Muscle layer of duodenum (tissue), 2 donors: ENCODE results near the gene ROBO1.
"Not testable (repeated sequence)": the region's sequence is repeated elsewhere in the genome, so short reads cannot be mapped to it uniquely, and the experiment has no call there.

ENCODE experiments used
- H3K27ac ChIP-seq: one replicate; pipeline ENCODE4 v1.7.0; 2013; ENCODE audit warnings: mild to moderate bottlenecking, low read length
- H3K27me3 ChIP-seq: one replicate; pipeline ENCODE4 v1.7.0; 2013; ENCODE audit warnings: low read depth, mild to moderate bottlenecking, control low read depth, low read length
- H3K36me3 ChIP-seq, 2 donors: one replicate each; pipeline ENCODE4 v1.7.0; 2013; ENCODE audit warnings: low read length in 2 of 2, control low read depth in 1 of 2, mild to moderate bottlenecking in 1 of 2; ENCODE audit not compliant: insufficient read depth in 2 of 2, control insufficient read depth in 1 of 2
- H3K4me1 ChIP-seq, 2 donors: one replicate each; pipeline ENCODE4 v1.7.0; 2013; ENCODE audit warnings: low read length in 2 of 2, mild to moderate bottlenecking in 2 of 2, control low read depth in 1 of 2, moderate library complexity in 1 of 2; ENCODE audit not compliant: insufficient read depth in 2 of 2, control insufficient read depth in 1 of 2
- H3K4me3 ChIP-seq, 2 donors: one replicate each; pipeline ENCODE4 v1.7.0; 2013; ENCODE audit warnings: low read length in 2 of 2, low read depth in 1 of 2, mild to moderate bottlenecking in 1 of 2
- H3K9me3 ChIP-seq, 2 donors: one replicate each; pipeline ENCODE4 v1.7.0; 2013; ENCODE audit warnings: low read length in 2 of 2, control low read depth in 1 of 2, mild to moderate bottlenecking in 1 of 2; ENCODE audit not compliant: control insufficient read depth in 1 of 2
- donor health status: healthy.

The ROBO1 gene

DNA sequence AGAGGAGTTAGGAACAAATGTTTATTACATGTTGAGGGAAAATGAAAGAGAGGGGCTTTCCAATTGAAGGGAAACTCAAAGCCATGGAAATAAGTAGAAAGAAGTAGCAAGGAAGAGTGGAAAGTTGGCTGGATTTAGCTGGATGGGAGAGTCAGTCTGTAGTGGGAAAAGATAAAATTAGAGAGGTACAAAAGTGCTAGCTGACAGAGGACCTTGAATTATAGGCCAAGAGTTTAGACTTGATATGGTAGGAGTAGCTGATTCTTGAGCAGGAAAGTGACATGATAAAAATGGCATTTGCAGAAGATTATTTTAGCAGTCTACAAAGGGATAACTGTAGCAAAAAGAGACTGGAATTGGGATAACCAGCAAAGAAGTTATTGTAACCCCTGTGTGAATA is 425.8 kb downstream of the ROBO1 start:
- H3K4me1 ChIP-seq: no peaks in the 10 kb centered on the region
- no peaks in the 10 kb centered on the region for H3K36me3 ChIP-seq
- H3K27me3 ChIP-seq: no peaks in the 10 kb centered on the region
- H3K27ac ChIP-seq: no peak overlapping the region
- no peaks in the 10 kb centered on the region for H3K9me3 ChIP-seq
- H3K4me3 ChIP-seq: no peak overlapping the region

DNA sequence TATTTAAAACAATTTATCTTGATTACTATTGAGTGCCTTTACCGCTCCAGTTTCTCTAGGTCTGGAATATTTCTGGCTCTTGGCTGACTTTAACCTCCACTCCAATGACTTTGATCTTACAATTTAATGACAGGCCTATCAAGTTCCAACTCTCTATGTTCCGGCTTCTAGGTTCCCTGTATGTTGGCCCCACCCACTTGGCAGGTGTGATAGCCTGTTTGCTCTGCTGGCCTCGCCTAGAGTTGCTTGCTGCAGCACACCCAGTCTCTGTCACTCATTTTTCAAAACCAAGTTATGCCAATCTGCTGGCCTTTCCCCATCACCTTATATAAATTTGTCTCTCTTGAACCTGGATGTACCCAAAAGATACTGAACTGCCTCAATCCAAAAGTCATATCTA is 428.0 kb downstream of the ROBO1 start:
- Histone ChIP-seq H3K36me3 (no peaks in the 10 kb centered on the region), H3K4me3 (no peak overlapping the region), H3K27me3 (no peaks in the 10 kb centered on the region), H3K27ac (no peak overlapping the region), H3K9me3 (peaks cover 0 to 2% of the 10 kb centered on the region in 2 donors), H3K4me1 (no peaks in the 10 kb centered on the region)

GRCh38 chr3:79337798-79338197 is 430.0 kb downstream of the ROBO1 start:
- H3K9me3 ChIP-seq: peaks cover 0 to 2% of the 10 kb centered on the region in 2 donors
- H3K4me1 ChIP-seq: no peaks in the 10 kb centered on the region
- no peaks in the 10 kb centered on the region for H3K36me3 ChIP-seq
- H3K27me3 ChIP-seq: no peaks in the 10 kb centered on the region
- no peak overlapping the region for H3K4me3 ChIP-seq
- H3K27ac ChIP-seq: no peak overlapping the region

DNA sequence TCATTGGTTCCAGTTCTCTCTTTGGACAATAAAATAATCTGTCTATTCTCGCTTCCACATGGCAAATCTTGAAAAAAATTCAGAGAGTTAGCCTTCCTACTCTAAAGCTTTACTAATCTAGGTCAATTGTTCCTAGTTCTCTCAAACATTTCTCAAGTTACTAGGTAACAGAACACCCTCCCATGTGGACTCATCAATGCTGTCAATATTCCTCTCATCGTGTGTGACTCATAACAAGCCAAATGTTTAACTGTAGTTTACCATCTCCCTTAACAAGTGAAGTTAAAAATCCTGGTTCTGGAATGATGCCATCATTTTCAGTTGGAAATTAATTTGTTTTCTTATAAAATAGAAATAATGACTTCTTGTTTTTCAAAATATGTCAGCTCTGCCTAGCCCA is 438.6 kb downstream of the ROBO1 start:
- H3K4me1 ChIP-seq: peaks cover 0 to 4% of the 10 kb centered on the region in 2 donors
- H3K36me3 ChIP-seq: no peaks in the 10 kb centered on the region
- H3K9me3 ChIP-seq: no peaks in the 10 kb centered on the region
- H3K27me3 ChIP-seq: no peaks in the 10 kb centered on the region
- no peak overlapping the region for H3K27ac ChIP-seq
- no peak overlapping the region for H3K4me3 ChIP-seq

DNA sequence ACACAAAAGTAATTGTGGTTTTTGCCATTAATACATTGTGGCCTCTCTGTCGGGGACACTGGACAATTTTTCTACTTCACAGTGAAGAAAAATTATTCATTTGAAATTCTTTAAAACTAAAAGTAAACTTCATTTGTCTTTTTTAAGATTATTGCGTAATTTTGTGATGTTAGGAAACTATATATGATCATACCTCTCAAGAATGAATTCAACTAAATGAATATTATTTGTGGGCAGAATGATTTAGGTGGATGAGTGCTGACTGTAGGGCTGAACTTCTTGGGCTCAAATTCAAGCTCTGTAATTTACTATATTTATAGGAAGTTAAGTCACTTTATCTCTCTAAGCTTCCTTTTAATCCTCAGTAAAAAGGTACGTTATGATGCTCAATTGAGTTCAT is 441.2 kb downstream of the ROBO1 start:
- Histone ChIP-seq H3K4me3 (no peak overlapping the region), H3K4me1 (peaks cover 0 to 4% of the 10 kb centered on the region in 2 donors), H3K36me3 (no peaks in the 10 kb centered on the region), H3K9me3 (no peaks in the 10 kb centered on the region), H3K27me3 (no peaks in the 10 kb centered on the region), H3K27ac (no peak overlapping the region)

DNA sequence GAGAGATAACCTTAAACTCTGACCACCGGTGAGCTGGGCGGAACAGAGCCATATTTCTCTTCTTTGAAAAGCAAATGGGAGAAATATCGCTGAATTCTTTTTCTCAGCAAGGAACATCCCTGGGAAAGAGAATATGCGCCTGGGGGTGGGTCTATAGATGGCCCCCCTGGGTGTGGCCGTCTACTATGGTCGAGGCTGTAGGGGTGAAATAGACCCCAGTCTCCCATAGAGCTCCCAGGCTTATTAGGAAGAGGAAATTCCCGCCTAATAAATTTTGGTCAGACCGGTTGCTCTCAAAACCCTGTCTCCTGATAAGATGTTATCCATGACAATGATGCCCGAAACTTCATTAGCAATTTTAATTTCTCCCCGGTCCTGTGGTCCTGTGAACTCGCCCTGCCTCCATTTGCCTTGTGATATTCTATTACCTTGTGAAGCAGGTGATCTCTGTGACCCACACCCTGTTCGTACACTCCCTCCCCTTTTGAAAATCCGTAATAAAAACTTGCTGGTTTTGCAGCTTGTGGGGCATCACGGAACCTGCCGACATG is 441.9 kb downstream of the ROBO1 start:
- H3K9me3 ChIP-seq, H3K27ac ChIP-seq: not testable (repeated sequence)

GRCh38 chr3:79317551-79318518 is 450.0 kb downstream of the ROBO1 start:
- Histone ChIP-seq H3K27me3 (no peaks in the 10 kb centered on the region), H3K4me3 (no peak overlapping the region), H3K27ac (no peak overlapping the region), H3K4me1 (no peaks in the 10 kb centered on the region), H3K9me3 (no peaks in the 10 kb centered on the region), H3K36me3 (no peaks in the 10 kb centered on the region)

More for the DNA sequence above, 441.9 kb downstream of the ROBO1 start:
- not testable (repeated sequence) for H3K27me3 ChIP-seq, H3K4me3 ChIP-seq, H3K4me1 ChIP-seq, H3K36me3 ChIP-seq

- H3K36me3 ChIP-seq: no peaks in the 10 kb centered on the region
- H3K4me1 ChIP-seq: no peaks in the 10 kb centered on the region
- no peak overlapping the region for H3K4me3 ChIP-seq
- no peaks in the 10 kb centered on the region for H3K27me3 ChIP-seq
- no peak overlapping the region for H3K27ac ChIP-seq
- H3K9me3 ChIP-seq: no peaks in the 10 kb centered on the region
Observed at GRCh38 chr3:79314962-79315361, 452.8 kb downstream of the ROBO1 start.

GRCh38 chr3:79314544-79314943 is 453.3 kb downstream of the ROBO1 start:
- H3K9me3 ChIP-seq: no peaks in the 10 kb centered on the region
- no peaks in the 10 kb centered on the region for H3K4me1 ChIP-seq
- H3K36me3 ChIP-seq: no peaks in the 10 kb centered on the region
- H3K27me3 ChIP-seq: no peaks in the 10 kb centered on the region
- H3K27ac ChIP-seq: no peak overlapping the region
- no peak overlapping the region for H3K4me3 ChIP-seq

- H3K4me3 ChIP-seq: no peak overlapping the region
- H3K4me1 ChIP-seq: no peaks in the 10 kb centered on the region
- no peaks in the 10 kb centered on the region for H3K9me3 ChIP-seq
- H3K27me3 ChIP-seq: no peaks in the 10 kb centered on the region
- H3K27ac ChIP-seq: no peak overlapping the region
- H3K36me3 ChIP-seq: no peaks in the 10 kb centered on the region
Observed at GRCh38 chr3:79310016-79310415, 457.8 kb downstream of the ROBO1 start.

- Histone ChIP-seq H3K4me1 (no peaks in the 10 kb centered on the region), H3K36me3 (no peaks in the 10 kb centered on the region), H3K27ac (no peak overlapping the region), H3K27me3 (no peaks in the 10 kb centered on the region), H3K4me3 (no peak overlapping the region), H3K9me3 (no peaks in the 10 kb centered on the region)
Observed at GRCh38 chr3:79306934-79307570, 460.7 kb downstream of the ROBO1 start.
